Sigmoid colon (tissue), 7 donors: ENCODE measurements around the gene PROB1. TPM values are rescaled to one million over a fixed set of nuclear protein-coding genes. Genes with fewer than 3 reads are reported as not detected.
A peak's percentile ranks its signal among the peaks of the same experiment; 100 is the strongest.
"Not testable (repeated sequence)": the region's sequence is repeated elsewhere in the genome, so short reads cannot be mapped to it uniquely, and the experiment has no call there.

Experiments used
- DNase-seq: peaks from one replicate; pipeline ENCODE4 v3.0.0-alpha.2; 2019
- H3K27ac ChIP-seq, 4 donors: fragments of 200-600 bp; sonication (generic); one replicate each; pipeline ENCODE4 v1.5.1; 2016 to 2019; ENCODE audit warnings: mild to moderate bottlenecking in 1 of 4
- H3K27me3 ChIP-seq, 3 donors: fragments of 200-600 bp; sonication (generic); one replicate each; pipeline ENCODE4 v1.5.1; 2019; ENCODE audit warnings: mild to moderate bottlenecking in 1 of 3
- H3K36me3 ChIP-seq, 4 donors: fragments of 200-600 bp; sonication (generic); one replicate each; pipeline ENCODE4 v1.5.1; 2016 to 2019
- H3K4me1 ChIP-seq, 4 donors: fragments of 200-600 bp; sonication (generic); one replicate each; pipeline ENCODE4 v1.5.1; 2017 to 2019
- H3K4me3 ChIP-seq, 4 donors: fragments of 200-600 bp; sonication (generic); one replicate each; pipeline ENCODE4 v1.5.1; 2017 to 2019; ENCODE audit warnings: mild to moderate bottlenecking in 2 of 4, moderate library complexity in 1 of 4
- H3K9me3 ChIP-seq, 4 donors: fragments of 200-600 bp in 3 of 4; sonication (generic) in 3 of 4; one replicate each; pipeline versions ENCODE4 v1.5.1 to v1.6.1; 2013 to 2019
- CTCF ChIP-seq, 4 experiments: fragments of 450-650 bp in 3 of 4; fragments of 200-600 bp in 1 of 4; IDR thresholded peaks; one replicate each; pipeline ENCODE4 v1.5.1; 2016 to 2019; ENCODE audit warnings: antibody characterized with exemption in 4 of 4, mild to moderate bottlenecking in 3 of 4, moderate library complexity in 2 of 4
- EP300 ChIP-seq, 4 donors: sonication (generic); formaldehyde crosslinking; IDR thresholded peaks; one replicate each; pipeline ENCODE4 v1.6.1; 2017; ENCODE audit warnings: antibody characterized with exemption in 4 of 4
- POLR2A ChIP-seq, 2 donors: fragments of 450-650 bp; IDR thresholded peaks; one replicate each; pipeline ENCODE4 v1.6.1; 2016; ENCODE audit warnings: antibody characterized with exemption in 2 of 2, mild to moderate bottlenecking in 2 of 2, moderate library complexity in 2 of 2
- POLR2AphosphoS5 ChIP-seq, 4 donors: sonication (generic); formaldehyde crosslinking; IDR thresholded peaks; one replicate each; pipeline ENCODE4 v1.6.1; 2017; ENCODE audit warnings: antibody characterized with exemption in 4 of 4
- WGBS, 2 donors: extraction: QIAGEN DNeasy Blood & Tissue Kit; methylation state at CpG; one replicate each; pipeline ENCODE4 v1.1.7; 2013; 5-methylcytosine and 5-hydroxymethylcytosine counted together
- intact Hi-C: fragments of 100-400 bp; cut with DNase I; formaldehyde crosslinking; loops from one replicate; pipeline ENCODE4 v1.15.1; 2023
- polyA plus RNA-seq, 3 donors: library from polyadenylated mRNA; stranded (reverse); fragments of 200-250 nt; gene quantifications; one replicate each; pipeline ENCODE4 v1.2.3, GENCODE V29; 2013
- total RNA-seq, 4 donors: library from RNA; depleted of rRNA; stranded (reverse); fragments of >200 nt; gene quantifications; one replicate each; pipeline ENCODE4 v1.1.0, GENCODE V29; 2016
- donor health status: healthy with polysubstance abuse.
- donor health status: Bipolar disorder and iron deficiency.
- donor health status: healthy.

The PROB1 gene
- total RNA-seq (under 1 TPM; 0.16 to 0.55 (median 0.31) TPM), polyA plus RNA-seq (1 to 10 TPM in 1 of 3 donors, under 1 TPM in 2; under 0.01 to 1.8 (median 0.69) TPM)

DNA sequence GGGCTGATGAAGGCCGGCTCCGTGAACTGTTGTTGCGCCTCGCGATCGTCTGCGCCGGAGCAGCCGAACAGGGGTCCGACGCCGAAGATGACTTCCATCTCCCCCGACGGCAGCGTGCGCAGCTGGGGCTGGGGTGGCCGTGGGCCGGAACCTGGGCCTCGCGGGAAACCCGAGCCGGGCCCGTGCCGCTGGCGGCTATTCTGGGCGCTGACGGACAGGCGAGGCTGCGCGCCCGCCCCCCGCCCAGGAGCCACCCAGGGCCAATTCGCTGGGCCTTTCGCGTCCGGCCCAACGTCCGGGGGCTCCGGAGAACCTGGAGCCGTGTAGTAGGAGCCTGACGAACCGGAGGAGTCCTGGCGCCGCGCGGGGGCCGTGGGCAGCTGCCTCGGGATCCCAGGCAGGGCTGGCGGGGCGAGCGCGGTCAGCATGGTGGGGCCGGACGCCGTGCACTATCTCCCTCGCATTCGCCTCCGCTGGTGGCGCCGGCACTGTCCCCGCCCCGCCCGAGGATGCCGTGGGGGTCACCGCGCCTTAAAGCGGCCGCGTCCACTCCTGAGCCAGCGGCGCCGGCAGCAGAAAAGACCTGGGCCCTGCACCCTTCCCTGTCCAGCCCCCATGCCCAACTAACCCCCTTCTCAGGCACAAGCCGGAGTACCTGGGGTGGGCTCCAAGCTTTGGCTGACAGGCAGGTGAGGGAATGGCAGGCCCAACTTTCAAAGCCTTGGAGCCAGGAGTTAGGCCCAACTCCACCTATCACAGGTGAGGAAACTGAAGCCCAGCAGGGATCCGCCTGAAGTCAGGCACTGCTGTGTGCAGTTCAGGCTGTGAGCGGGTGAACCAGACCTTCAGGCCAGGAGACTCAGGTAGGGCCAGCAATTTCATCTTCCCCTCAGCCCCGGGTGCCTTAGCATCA, at the start of gene PROB1:
TSS of gene PROB1 (minus strand) at position 451 of the 913 bp plus-strand sequence. CDS start at position 428, 23 bp downstream.
- WGBS, 2 donors: 57 to 67% methylated on average over 76 of the region's 76 CpGs
- Histone ChIP-seq H3K27me3 (peaks cover 29 to 50% (median 39%) of the 10 kb centered on the region in 3 donors), H3K9me3 (no peaks in the 10 kb centered on the region), H3K4me1 (peaks cover 0 to 35% (median 32%) of the 10 kb centered on the region in 4 donors), H3K36me3 (no peaks in the 10 kb centered on the region), H3K4me3 (peak within 1 kb of the TSS; percentile 7 to 45 (median 38)), H3K27ac (peak within 1 kb of the TSS in 2 of 4 donors; percentile 16 to 81)
- TF ChIP-seq POLR2A (IDR thresholded peaks at IDR 0.05) (no peak), POLR2AphosphoS5 (IDR thresholded peaks at IDR 0.05) (no peak), EP300 (IDR thresholded peaks at IDR 0.05) (no peak), CTCF (IDR thresholded peaks at IDR 0.05) (no peak)
- intact Hi-C loops: no loop called here
- DNase-seq: no peak

- DNase-seq: peak; percentile 20
- WGBS, 2 donors: 63 to 77% methylated on average over 4 of the region's 4 CpGs
- TF ChIP-seq POLR2AphosphoS5 (IDR thresholded peaks at IDR 0.05) (no peak), CTCF (IDR thresholded peaks at IDR 0.05) (no peak), POLR2A (IDR thresholded peaks at IDR 0.05) (no peak), EP300 (IDR thresholded peaks at IDR 0.05) (no peak)
- intact Hi-C loops: no loop called here
- Histone ChIP-seq H3K27me3 (no peaks in the 10 kb centered on the region), H3K36me3 (no peaks in the 10 kb centered on the region), H3K9me3 (no peaks in the 10 kb centered on the region), H3K27ac (no peak overlapping the region), H3K4me3 (no peak overlapping the region), H3K4me1 (peaks cover 0 to 19% (median 10%) of the 10 kb centered on the region in 4 donors)
These were observed 49.0 kb upstream of the PROB1 start for GRCh38 chr5:139443831-139444453.

DNA sequence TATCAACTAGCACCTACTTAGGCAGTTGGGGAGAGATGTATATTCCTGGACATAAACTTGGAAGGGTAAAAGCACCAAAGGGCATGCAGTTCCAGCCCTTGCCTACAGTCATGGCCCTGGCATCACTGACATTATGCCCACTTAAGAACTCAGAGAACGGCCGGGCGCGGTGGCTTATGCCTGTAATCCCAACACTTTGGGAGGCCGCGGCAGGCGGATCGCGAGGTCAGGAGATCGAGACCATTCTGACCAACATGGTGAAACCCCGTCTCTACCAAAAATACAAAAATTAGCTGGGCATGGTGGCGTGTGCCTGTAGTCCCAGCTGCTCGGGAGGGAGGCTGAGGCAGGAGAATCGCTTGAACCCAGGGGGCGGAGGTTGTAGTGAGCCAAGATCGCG, 45.5 kb upstream of the PROB1 start:
- Histone ChIP-seq H3K36me3 (peaks cover 0 to 12% (median 0%) of the 10 kb centered on the region in 4 donors), H3K4me1 (peaks cover 0 to 18% (median 14%) of the 10 kb centered on the region in 4 donors), H3K27ac (peak overlapping the region in 1 of 4 donors; percentile 95)
- 97 to 98% methylated on average over 17 of the region's 17 CpGs for WGBS, 2 donors
- H3K9me3 ChIP-seq, intact Hi-C loops, H3K4me3 ChIP-seq, H3K27me3 ChIP-seq, DNase-seq: not testable (repeated sequence)

GRCh38 chr5:139439013-139439903, 44.4 kb upstream of the PROB1 start, which contains the start of gene DNAJC18:
DNAJC18 (minus strand) TSS chr5:139439525; CDS start chr5:139439445, 80 bp downstream.
- WGBS, 2 donors: 3 to 5% methylated on average over 49 of the region's 49 CpGs
- Histone ChIP-seq H3K36me3 (peaks cover 0 to 23% (median 0%) of the 10 kb centered on the region in 4 donors), H3K9me3 (no peaks in the 10 kb centered on the region), H3K4me1 (peaks cover 0 to 14% (median 12%) of the 10 kb centered on the region in 4 donors), H3K4me3 (peak within 1 kb of the TSS; percentile 61 to 91 (median 82)), H3K27ac (peak within 1 kb of the TSS; percentile 81 to 95 (median 93)), H3K27me3 (no peaks in the 10 kb centered on the region)
- intact Hi-C loops: loop anchor here (5.0 kb wide), 1 partner anchor 78 kb away; no protein-coding TSS in a partner anchor
- TF ChIP-seq POLR2AphosphoS5 (IDR thresholded peaks at IDR 0.05) (peak in 3 of 4 donors; percentile 53 to 87 (median 67)), POLR2A (IDR thresholded peaks at IDR 0.05) (no peak), EP300 (IDR thresholded peaks at IDR 0.05) (peak in 1 of 4 donors; percentile 7), CTCF (IDR thresholded peaks at IDR 0.05) (no peak)
- peak; percentile 97 for DNase-seq
